OCI-LY3 (cell line): ENCODE results near the gene CCDC141.

ENCODE experiments used
- H2AFZ ChIP-seq: fragments of 200-600, 300-600 bp; shearing (Covaris generic); 2 replicates; pipeline ENCODE4 v1.6.0; 2014; ENCODE audit warnings: antibody characterized with exemption, low read depth, low read length
- H3K27ac ChIP-seq: fragments of 200-600, 300-600 bp; sonication (generic); 2 replicates; pipeline ENCODE4 v1.5.1; 2014; ENCODE audit warnings: mild to moderate bottlenecking, low read length, moderate library complexity, mixed read lengths
- H3K27me3 ChIP-seq: fragments of 200-600, 300-600 bp; sonication (generic); 2 replicates; pipeline ENCODE4 v1.6.1; 2014; ENCODE audit warnings: low read depth, low read length, mixed read lengths
- H3K36me3 ChIP-seq: fragments of 200-600, 300-600 bp; sonication (generic); replicated peaks from 2 replicates; pipeline ENCODE3; 2014; ENCODE audit warnings: low read depth, low read length, mixed read lengths
- H3K4me1 ChIP-seq: fragments of 300-600, 200-600 bp; sonication (generic); 2 replicates; pipeline ENCODE4 v1.6.1; 2014; ENCODE audit warnings: low read length, mixed read lengths
- H3K4me2 ChIP-seq: fragments of 200-600, 300-600 bp; sonication (generic); 2 replicates; pipeline ENCODE4 v1.6.1; 2014; ENCODE audit warnings: low read length, mixed read lengths
- H3K4me3 ChIP-seq: fragments of 300-600, 200-600 bp; sonication (generic); 2 replicates; pipeline ENCODE4 v1.5.1; 2014; ENCODE audit warnings: antibody characterized with exemption, mild to moderate bottlenecking, low read length, moderate library complexity
- H3K79me2 ChIP-seq: fragments of 300-600, 200-600 bp; shearing (Covaris generic); 2 replicates; pipeline ENCODE4 v1.6.1; 2014; ENCODE audit warnings: mild to moderate bottlenecking, low read length, mixed read lengths
- H3K9ac ChIP-seq: fragments of 300-600, 200-600 bp; shearing (Covaris generic); 2 replicates; pipeline ENCODE4 v1.6.0; 2014; ENCODE audit warnings: mild to moderate bottlenecking, low read length, moderate library complexity
- H3K9me3 ChIP-seq: fragments of 200-600, 300-600 bp; shearing (Covaris generic); 2 replicates; pipeline ENCODE4 v1.6.1; 2014; ENCODE audit warnings: low read length, mixed read lengths; ENCODE audit not compliant: insufficient read depth
- H4K20me1 ChIP-seq: fragments of 200-600, 300-600 bp; sonication (generic); 2 replicates; pipeline ENCODE4 v1.6.1; 2016; ENCODE audit warnings: low read length, mixed read lengths; ENCODE audit not compliant: insufficient read depth
- EZH2phosphoT487 ChIP-seq: fragments of 200-600 bp; shearing (Covaris generic); IDR thresholded peaks from 2 replicates; pipeline ENCODE4 v1.6.1; 2018; ENCODE audit warnings: antibody characterized with exemption, mixed run types, low read depth
- TF ChIP-seq, protein P1 (sequence below): fragments of 200-600, 300-600 bp; sonication (generic); IDR thresholded peaks from 2 replicates; pipeline ENCODE4 v1.5.1; 2014; ENCODE audit warnings: antibody characterized with exemption, low read length, low read depth

CCDC141 gene

GRCh38 chr2:178829981-178830380 is 220.0 kb downstream of the CCDC141 start:
- H3K79me2 ChIP-seq, result no peaks in the 10 kb centered on the region
- TF ChIP-seq EZH2phosphoT487, result no peak
- TF ChIP-seq, protein P1, sequence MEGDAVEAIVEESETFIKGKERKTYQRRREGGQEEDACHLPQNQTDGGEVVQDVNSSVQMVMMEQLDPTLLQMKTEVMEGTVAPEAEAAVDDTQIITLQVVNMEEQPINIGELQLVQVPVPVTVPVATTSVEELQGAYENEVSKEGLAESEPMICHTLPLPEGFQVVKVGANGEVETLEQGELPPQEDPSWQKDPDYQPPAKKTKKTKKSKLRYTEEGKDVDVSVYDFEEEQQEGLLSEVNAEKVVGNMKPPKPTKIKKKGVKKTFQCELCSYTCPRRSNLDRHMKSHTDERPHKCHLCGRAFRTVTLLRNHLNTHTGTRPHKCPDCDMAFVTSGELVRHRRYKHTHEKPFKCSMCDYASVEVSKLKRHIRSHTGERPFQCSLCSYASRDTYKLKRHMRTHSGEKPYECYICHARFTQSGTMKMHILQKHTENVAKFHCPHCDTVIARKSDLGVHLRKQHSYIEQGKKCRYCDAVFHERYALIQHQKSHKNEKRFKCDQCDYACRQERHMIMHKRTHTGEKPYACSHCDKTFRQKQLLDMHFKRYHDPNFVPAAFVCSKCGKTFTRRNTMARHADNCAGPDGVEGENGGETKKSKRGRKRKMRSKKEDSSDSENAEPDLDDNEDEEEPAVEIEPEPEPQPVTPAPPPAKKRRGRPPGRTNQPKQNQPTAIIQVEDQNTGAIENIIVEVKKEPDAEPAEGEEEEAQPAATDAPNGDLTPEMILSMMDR, result no peak
- no peak overlapping the region for H3K4me2 ChIP-seq

GRCh38 chr2:178829299-178829960 is 220.5 kb downstream of the CCDC141 start:
- no peaks in the 10 kb centered on the region for H3K36me3 ChIP-seq
- H3K4me2 ChIP-seq, result no peak overlapping the region
- H3K4me3 ChIP-seq, result no peak overlapping the region
- no peaks in the 10 kb centered on the region for H3K27me3 ChIP-seq
- no peaks in the 10 kb centered on the region for H3K9me3 ChIP-seq
- H3K27ac ChIP-seq, result no peak overlapping the region
- no peaks in the 10 kb centered on the region for H3K4me1 ChIP-seq
- no peaks in the 10 kb centered on the region for H4K20me1 ChIP-seq
- no peak overlapping the region for H2AFZ ChIP-seq
- no peaks in the 10 kb centered on the region for H3K79me2 ChIP-seq
- no peak overlapping the region for H3K9ac ChIP-seq
- no peak for TF ChIP-seq EZH2phosphoT487
- TF ChIP-seq, protein P1, result no peak

More at GRCh38 chr2:178829981-178830380, 220.0 kb downstream of the CCDC141 start:
- H3K4me1 ChIP-seq, result no peaks in the 10 kb centered on the region
- H3K9me3 ChIP-seq, result no peaks in the 10 kb centered on the region
- no peak overlapping the region for H3K27ac ChIP-seq
- no peak overlapping the region for H2AFZ ChIP-seq
- H3K9ac ChIP-seq, result no peak overlapping the region
- H3K4me3 ChIP-seq, result no peak overlapping the region
- no peaks in the 10 kb centered on the region for H3K36me3 ChIP-seq
- no peaks in the 10 kb centered on the region for H3K27me3 ChIP-seq
- H4K20me1 ChIP-seq, result no peaks in the 10 kb centered on the region

DNA sequence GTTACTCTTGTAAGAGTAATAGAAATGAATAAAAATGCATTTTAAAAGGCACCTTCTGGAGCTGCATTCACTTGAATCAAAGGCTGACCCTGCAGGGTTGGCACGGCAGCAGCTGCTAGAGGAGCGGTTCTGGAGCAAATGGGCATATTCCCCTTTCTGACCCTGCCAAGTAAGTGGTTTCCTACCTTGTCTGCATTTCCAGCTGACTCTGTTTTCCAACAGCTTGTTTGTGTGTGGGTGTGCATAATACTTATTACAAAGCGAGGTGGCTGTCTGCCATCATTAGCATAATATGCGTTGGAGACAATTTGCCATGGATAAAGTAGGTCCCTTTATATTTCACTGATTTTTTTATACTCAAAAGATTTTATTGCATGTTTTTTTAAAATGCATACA is 221.5 kb downstream of the CCDC141 start:
- Histone ChIP-seq H3K9ac (no peak overlapping the region), H3K4me3 (no peak overlapping the region), H3K4me2 (no peak overlapping the region), H2AFZ (no peak overlapping the region), H3K9me3 (no peaks in the 10 kb centered on the region), H3K4me1 (no peaks in the 10 kb centered on the region), H3K27me3 (no peaks in the 10 kb centered on the region), H3K27ac (no peak overlapping the region), H3K36me3 (no peaks in the 10 kb centered on the region), H4K20me1 (no peaks in the 10 kb centered on the region), H3K79me2 (no peaks in the 10 kb centered on the region)
- no peak for TF ChIP-seq EZH2phosphoT487
- TF ChIP-seq, protein P1, result no peak

DNA sequence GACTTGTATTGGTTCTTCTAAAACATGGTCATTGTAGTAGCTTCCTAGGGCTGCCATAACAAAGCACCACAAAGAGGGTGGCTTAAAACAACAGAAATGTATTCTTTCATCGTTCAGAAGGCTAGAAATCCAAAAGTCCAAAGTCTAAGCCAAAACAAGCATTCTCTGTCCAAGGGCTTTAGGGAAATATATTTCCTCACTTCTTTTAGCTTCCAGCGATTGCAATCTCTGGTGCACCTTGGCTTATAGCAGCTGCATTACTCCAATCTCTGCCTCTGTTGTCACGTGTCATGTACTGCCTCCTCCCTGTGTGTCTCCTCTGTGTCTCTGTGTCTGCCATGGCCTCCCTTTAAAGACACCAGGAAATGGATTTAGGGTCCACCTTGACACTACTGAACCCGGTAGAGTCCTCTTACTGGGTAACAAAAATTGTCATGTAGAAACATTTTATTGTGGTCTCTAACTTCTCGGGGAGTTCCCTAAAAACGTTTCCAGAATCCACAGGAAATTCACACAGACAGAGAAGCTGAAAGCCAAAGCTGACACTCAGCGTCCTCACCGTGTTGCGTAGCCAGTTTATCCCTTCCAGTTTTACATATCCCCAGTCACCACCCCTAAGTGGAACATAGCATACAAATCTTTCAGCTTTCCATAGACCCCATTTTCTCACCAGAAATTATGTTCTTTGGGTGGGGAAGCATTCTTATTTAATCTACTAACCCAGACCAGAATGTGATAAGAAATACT is 222.0 kb downstream of the CCDC141 start:
- Histone ChIP-seq H3K4me3 (no peak overlapping the region), H3K9ac (no peak overlapping the region), H3K4me1 (no peaks in the 10 kb centered on the region), H2AFZ (no peak overlapping the region), H3K27me3 (no peaks in the 10 kb centered on the region), H3K4me2 (no peak overlapping the region), H3K36me3 (no peaks in the 10 kb centered on the region), H3K79me2 (no peaks in the 10 kb centered on the region), H3K27ac (no peak overlapping the region), H4K20me1 (no peaks in the 10 kb centered on the region), H3K9me3 (no peaks in the 10 kb centered on the region)
- TF ChIP-seq EZH2phosphoT487, result no peak
- TF ChIP-seq, protein P1, result no peak
